ENCODE results near the gene SFRP5.

GRCh38 chr10:97813311-97813710 lies 41.5 kb upstream of the SFRP5 start:
- no peak for TF ChIP-seq EZH2 (IDR thresholded peaks at IDR 0.05; ENCODE audit: insufficient read depth, low read length)
- no peak for TF ChIP-seq CTCF (IDR thresholded peaks at IDR 0.05; ENCODE audit: insufficient read depth, low read depth, low read length)

All from astrocyte (in vitro differentiated cells and primary cell).